NB4 (cell line): ENCODE data around the gene KRT13.

Experiments used
- CTCF ChIP-seq: IDR thresholded peaks from one replicate; pipeline ENCODE4 v1.5.1; 2012; ENCODE audit warnings: low read depth, low read length
- MAX ChIP-seq: IDR thresholded peaks from 2 replicates; pipeline ENCODE4 v1.6.1; 2011; ENCODE audit warnings: low read depth, low read length
- MYC ChIP-seq: IDR thresholded peaks from 2 replicates; pipeline ENCODE4 v1.6.1; 2011; ENCODE audit warnings: low read depth, low read length
- POLR2A ChIP-seq: IDR thresholded peaks from 2 replicates; pipeline ENCODE4 v1.6.1; 2011; ENCODE audit warnings: mild to moderate bottlenecking; ENCODE audit not compliant: insufficient read length; ENCODE audit errors: extremely low read depth

DNA sequence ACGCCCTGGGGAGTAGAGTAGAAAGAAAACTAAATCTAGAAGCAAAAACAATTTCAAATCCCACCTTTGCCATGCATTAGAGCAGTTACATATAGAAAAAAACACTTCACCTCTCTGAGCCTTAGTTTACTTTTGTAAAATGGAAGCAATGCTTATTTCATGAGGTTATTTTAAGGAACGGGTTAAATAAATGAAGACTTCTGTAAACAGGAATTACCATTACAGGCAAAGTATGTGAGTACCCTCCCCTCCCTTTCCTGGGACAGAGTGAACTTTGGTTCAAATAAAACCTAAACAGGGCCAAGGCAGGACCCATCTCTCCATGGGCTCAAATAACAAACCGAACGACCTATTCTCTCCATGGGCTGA, 17.8 kb upstream of the KRT13 start:
- no peak for TF ChIP-seq CTCF
- no peak for TF ChIP-seq MAX
- no peak for TF ChIP-seq POLR2A
- no peak for TF ChIP-seq MYC
